ENCODE measurements around the gene ENO1. TPM values are rescaled to one million over a fixed set of nuclear protein-coding genes. Genes with fewer than 3 reads are reported as not detected.
A peak's percentile ranks its signal among the peaks of the same experiment; 100 is the strongest.
"Not testable (repeated sequence)": the region's sequence is repeated elsewhere in the genome, so short reads cannot be mapped to it uniquely, and the experiment has no call there.

ENO1 gene
- total RNA-seq, 1 donor from 2014 or later, result 2,577 TPM

DNA sequence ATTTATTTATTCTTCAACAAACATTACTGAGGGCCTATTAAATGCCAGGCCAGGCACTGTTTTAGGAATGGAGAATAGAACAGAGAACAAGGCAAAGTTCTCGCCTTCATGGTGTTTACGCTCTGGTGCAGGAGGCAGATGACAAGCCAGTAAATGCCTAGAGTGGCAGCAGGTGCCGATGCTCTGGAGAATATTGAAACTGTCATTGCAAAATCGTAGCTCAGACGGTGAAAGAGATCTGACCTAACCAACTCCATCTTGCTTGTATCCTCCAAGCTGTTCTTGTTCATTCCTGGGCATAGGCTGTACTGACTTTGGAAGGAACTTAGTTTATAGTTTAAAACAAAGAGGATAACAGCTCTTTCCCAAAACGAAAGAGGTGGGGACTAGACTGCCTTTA lies 13.5 kb upstream of the ENO1 start:
- DNase-seq (ENCODE audit: low read depth), result no peak
- no peak overlapping the region for H3K4me3 ChIP-seq (ENCODE audit: low read depth, low read length)
- TF ChIP-seq, protein P1, sequence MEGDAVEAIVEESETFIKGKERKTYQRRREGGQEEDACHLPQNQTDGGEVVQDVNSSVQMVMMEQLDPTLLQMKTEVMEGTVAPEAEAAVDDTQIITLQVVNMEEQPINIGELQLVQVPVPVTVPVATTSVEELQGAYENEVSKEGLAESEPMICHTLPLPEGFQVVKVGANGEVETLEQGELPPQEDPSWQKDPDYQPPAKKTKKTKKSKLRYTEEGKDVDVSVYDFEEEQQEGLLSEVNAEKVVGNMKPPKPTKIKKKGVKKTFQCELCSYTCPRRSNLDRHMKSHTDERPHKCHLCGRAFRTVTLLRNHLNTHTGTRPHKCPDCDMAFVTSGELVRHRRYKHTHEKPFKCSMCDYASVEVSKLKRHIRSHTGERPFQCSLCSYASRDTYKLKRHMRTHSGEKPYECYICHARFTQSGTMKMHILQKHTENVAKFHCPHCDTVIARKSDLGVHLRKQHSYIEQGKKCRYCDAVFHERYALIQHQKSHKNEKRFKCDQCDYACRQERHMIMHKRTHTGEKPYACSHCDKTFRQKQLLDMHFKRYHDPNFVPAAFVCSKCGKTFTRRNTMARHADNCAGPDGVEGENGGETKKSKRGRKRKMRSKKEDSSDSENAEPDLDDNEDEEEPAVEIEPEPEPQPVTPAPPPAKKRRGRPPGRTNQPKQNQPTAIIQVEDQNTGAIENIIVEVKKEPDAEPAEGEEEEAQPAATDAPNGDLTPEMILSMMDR (conservative IDR thresholded peaks at IDR 0.05; ENCODE audit: low read depth, low read length), result no peak

DNA sequence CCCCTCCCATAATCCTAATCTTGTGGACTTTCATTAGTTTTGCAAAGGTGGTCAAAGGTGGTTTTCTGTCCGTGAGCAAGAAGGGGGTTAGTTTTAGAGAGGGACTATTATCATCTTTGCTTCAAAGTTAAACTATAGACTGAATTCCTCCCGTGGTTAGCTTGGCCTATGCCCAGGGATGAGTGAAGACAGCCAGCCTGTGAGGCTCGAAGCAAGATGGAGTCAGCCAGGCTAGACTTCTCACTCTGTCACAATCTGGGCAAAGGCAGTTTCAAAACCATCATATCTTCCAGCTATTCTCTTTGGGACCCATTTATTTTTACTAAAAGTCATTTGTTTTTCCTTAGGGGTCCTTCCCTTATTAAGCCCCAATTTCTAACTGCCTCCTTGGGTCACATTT lies 12.9 kb upstream of the ENO1 start:
- DNase-seq (ENCODE audit: low read depth), result no peak
- no peak overlapping the region for H3K4me3 ChIP-seq (ENCODE audit: low read depth, low read length)
- TF ChIP-seq, protein P1 (conservative IDR thresholded peaks at IDR 0.05; ENCODE audit: low read depth, low read length), result no peak

DNA sequence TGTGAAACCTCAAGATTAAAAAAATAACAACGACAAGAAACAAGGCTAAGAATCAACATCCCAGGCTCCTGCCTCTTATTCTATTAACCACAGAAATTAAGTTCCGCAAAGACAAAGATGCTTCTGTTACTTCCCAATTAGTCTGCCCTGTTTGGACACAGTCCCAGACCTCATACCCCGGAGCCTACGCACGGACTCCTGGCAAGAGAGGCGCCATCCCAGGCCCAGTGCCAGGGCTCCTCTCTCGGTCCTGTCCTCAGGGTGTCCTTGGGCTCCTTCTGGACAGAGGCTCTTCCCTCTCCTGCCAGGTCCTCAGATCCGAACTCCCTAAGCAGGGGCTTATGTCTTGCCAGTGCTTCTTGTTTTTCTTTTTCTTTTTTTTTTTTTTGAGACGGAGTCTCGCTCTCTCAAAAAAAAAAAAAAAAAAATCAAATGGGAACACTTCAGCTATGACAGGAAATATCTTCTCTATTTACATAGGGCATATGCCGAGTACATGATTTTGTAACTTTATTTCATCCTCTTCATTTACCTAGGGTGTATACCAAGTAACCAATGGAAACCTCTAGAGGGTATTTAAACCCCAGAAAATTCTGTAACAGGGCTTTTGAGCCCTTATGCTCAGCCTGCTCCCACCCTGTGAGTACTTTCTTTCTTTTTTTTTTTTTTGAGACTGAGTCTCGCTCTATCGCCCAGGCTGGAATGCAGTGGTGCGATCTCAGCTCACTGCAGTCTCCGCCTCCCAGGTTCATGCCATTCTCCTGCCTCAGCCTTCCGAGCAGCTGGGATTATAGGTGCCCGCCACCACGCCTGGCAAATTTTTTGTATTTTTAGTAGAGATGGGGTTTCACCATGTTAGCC lies 11.7 kb upstream of the ENO1 start:
- DNase-seq (ENCODE audit: low read depth), result no peak
- TF ChIP-seq, protein P1 (conservative IDR thresholded peaks at IDR 0.05; ENCODE audit: low read depth, low read length), result no peak
- peak overlapping the region; percentile 29 for H3K4me3 ChIP-seq (ENCODE audit: low read depth, low read length)

DNA sequence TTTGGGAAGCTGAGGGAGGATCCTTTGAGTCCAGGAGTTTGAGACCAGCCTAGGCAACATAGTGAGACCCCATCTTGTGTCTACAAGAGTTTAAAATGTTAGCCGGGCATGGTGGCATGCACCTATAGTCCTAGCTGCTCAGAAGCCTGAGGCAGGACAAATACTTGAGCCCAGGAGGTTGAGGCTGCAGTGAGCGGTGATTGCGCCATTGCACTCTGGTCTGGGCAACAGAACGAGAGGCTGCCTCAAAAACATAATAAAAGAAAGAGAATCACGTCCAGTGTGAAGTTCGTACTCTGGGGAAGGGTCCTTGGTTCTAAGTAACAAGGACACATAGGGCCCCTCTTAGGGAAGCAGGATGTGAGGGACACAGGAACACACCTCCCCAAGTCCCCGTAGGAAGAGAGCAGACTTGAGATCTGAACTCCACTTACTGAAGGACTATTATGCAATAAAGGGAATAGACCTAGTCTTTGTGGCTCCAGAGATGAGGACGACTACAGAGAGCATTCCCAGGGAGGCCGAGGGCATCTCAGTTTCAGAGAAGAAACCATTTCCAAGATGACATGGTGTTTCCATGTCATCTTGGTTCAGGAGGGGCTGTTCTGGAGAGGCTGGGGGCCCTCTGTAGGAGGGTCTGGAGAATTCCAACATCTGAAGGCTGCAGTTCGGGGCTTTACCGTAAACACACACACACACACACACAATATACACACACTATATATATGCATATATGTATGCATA lies 10.8 kb upstream of the ENO1 start:
- H3K4me3 ChIP-seq (ENCODE audit: low read depth, low read length), result no peak overlapping the region
- DNase-seq (ENCODE audit: low read depth), result no peak
- TF ChIP-seq, protein P1 (conservative IDR thresholded peaks at IDR 0.05; ENCODE audit: low read depth, low read length), result no peak

DNA sequence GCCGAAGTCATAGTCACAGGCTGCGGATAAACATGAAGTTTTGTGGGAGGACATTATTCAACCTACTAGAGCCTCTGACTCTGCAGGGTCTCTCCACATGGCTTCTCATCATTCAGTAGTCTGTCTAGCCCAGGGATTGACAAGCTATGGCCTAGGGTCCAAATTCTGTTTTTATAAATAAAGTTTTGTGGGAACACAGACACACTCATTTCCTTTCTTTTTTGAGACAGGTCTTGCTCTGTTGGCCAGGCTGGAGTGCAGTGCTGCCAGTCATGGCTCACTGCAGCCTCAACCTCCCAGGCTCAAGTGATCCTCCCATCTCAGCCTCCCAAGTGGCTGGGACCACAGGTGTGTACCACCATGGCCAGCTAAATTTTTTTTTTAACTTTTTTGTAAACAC lies 8.1 kb upstream of the ENO1 start:
- DNase-seq (ENCODE audit: low read depth), result no peak
- no peak overlapping the region for H3K4me3 ChIP-seq (ENCODE audit: low read depth, low read length)
- TF ChIP-seq, protein P1 (conservative IDR thresholded peaks at IDR 0.05; ENCODE audit: low read depth, low read length), result no peak

DNA sequence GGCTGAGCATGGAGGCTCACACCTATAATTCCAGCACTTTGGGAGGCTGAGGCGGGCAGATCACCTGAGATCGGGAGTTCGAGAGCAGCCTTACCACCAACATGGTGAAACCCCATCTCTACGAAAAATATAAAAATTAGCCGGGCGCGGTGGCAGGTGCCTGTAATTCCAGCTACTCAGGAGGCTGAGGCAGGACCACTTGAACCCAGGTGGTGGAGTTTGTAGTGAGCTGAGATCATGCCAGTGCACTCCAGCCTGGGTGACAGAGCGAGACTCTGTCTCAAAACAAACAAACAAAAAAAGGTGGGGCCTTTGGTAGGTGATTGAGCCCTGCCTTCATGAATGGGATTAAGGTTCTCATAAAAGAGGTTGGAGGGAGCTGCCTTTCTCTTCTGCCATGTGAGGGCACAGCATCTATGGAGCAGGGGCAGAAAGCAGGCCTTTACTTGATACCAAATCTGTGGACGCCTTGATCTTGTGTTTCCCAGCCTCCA lies 7.6 kb upstream of the ENO1 start:
- not testable (repeated sequence) for H3K4me3 ChIP-seq (ENCODE audit: low read depth, low read length); DNase-seq (ENCODE audit: low read depth)

DNA sequence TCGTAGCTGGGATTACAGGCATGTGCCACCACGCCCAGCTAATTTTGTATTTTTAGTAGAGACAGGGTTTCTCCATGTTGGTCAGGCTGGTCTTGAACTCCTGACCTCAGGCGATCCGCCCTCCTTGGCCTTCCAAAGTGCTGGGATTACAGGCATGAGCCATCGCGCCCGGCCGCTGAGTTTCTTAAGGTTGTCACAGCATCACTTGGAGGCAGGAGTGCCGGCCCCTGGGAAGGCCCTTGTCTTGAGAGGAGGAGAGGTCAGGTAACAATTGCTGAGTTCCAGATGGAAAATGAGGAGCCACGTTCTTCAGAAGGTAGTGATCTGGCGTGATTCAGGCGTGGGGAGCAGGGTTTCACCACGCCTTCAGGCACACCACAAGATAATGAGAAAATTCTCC lies 5.6 kb upstream of the ENO1 start:
- not testable (repeated sequence) for H3K4me3 ChIP-seq (ENCODE audit: low read depth, low read length); DNase-seq (ENCODE audit: low read depth)
